ENCODE measurements around the gene STX19. TPM values are rescaled to one million over a fixed set of nuclear protein-coding genes. Genes with fewer than 3 reads are reported as not detected.
"Not testable (repeated sequence)": the region's sequence is repeated elsewhere in the genome, so short reads cannot be mapped to it uniquely, and the experiment has no call there.

The STX19 gene, protein sequence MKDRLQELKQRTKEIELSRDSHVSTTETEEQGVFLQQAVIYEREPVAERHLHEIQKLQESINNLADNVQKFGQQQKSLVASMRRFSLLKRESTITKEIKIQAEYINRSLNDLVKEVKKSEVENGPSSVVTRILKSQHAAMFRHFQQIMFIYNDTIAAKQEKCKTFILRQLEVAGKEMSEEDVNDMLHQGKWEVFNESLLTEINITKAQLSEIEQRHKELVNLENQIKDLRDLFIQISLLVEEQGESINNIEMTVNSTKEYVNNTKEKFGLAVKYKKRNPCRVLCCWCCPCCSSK
- total RNA-seq (2014; rRNA removed; shearing (Covaris generic)), result 1.3 and 1.4 TPM in 2 replicates

DNA sequence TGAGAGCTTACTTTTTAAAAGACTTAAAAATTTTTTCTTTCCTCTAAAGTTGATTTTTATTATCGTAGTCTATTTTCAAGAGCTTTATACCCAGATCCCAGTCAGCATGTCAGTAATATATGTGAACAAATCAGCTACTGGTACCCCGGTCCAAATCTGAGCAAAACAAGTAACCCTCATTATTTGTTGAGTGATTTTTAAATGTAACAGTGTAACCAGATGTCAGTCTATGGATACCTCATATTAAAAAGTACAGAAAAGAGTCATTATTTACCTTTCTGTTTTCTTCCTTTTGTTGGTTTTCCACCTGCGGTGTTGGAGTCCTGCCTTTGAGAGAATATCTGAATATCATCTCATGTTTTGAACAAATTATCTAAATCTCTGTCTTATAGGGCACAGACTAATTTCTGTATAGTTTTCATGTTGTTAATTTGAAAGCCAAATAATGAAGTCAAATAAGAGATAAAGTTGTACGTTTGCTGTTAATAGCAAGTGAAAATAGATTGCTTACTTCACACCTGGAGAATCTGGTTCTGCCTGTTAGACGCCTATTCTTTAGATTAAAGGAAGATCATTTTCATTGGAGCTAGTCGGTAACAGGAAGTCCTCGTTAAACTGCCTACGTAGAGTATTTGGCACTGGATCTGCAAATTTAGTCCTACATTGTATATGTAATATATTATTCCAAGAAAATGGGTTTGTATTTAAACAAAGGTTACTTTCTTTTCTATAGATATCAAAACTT, at the start of gene STX19:
Gene STX19 (minus strand): TSS at position 505 of the 745 bp plus-strand sequence. CDS start 13,328 bp downstream, outside the sequence.
- peak; percentile 97 for DNase-seq (ENCODE audit: low spot score)

DNA sequence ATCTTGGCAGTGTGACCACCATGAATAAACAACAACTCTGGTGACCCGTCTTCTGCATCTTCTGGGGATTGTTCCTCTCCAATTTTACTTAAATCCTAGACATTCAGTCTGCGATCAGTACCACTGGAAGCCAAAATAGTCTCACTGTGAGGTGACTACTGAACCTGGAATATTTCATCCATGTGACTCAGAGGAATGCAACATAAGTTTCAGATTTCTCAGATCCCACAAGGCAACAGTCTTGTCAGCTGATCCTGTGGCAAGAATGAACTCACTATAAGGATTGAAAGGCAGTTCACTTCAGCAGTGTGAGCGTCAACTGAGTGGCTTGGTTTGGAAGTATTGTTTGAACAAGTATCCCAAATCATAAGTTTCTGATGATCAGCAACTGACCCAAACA, 47.7 kb upstream of the STX19 start:
- DNase-seq (ENCODE audit: low spot score), result no peak

DNA sequence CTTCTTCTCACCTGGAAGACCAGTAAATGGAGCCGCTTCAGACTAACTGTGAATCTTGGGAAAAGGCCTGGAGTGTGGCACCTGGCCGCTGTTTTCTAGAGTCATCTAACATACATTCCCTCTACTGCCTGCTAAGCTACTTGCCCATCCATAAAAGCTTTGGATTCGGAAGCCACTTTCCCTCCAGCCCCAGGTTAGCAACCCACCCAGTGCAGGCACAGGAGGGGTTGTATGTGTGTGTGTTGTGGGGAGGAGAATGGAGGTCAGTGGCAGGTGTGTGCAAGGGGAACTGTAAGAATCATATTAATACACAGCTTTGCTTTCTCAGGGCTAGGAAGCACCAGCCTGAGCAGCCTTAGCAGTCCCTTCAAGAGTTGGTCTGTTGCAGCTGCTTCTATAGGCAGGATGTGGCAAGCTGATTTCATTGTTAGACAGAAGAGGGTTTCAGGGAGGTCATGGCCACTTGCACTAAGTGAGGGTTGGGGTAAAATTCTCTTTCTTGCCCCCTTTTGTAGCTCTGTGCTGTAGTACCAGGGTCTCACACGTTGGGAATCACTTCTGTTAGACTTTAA, 43.4 kb upstream of the STX19 start:
- DNase-seq (ENCODE audit: low spot score), result no peak

DNA sequence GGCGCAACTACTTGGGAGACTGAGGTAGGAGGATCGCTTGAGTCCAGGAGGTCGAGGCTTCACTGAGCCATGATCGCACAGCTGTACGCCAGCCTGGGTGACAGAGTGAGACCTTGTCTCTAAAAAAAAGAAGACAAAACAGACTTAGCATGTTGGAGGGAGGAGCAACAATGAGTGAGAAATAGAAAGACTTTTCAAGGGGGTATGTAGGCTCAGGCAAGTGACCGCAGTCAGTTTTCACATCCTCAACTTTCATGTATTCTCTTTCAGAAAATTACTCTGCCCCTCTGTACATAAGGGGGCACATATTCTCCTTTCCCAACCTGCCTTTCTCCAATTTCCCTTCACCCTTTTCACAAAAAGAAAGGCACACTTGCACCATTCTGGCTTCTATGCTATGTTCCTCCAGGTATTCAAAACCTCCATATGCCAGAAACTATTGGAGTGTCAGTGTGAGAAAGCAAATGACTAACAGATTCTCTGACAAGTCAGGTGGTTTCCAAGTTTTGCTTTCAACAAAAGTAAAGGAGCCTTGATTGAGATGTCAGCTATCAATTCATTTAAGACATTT, 42.0 kb upstream of the STX19 start:
- DNase-seq (ENCODE audit: low spot score), result no peak

DNA sequence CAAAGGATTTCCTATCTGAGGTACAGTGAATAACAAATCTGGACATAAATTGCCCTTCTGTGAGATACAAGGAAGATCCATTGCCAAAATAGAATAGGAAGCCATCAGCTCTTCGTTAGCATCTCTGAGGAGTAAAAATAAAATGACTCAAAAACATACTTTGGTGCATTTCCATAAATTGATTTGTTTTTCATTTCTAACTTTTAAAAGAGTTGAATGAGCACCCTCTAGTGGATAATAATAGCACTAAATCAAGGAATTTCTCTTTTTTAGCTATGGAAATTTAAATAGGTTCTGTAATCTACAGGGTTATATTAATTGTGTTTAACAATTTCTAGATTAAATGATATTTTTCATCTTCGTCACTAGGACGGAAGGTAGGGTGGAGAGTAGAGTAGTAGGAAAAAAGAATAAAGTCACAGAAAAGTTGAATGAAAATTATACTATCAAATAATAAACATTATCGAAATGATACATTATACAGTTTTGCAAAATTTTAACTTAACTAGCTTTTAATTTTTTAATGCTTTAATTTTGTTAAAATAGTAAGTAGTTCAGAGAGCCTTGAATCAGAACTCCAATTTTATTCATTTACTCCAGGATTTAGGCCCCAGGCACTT, 40.9 kb upstream of the STX19 start:
- peak; percentile 65 for DNase-seq (ENCODE audit: low spot score)

DNA sequence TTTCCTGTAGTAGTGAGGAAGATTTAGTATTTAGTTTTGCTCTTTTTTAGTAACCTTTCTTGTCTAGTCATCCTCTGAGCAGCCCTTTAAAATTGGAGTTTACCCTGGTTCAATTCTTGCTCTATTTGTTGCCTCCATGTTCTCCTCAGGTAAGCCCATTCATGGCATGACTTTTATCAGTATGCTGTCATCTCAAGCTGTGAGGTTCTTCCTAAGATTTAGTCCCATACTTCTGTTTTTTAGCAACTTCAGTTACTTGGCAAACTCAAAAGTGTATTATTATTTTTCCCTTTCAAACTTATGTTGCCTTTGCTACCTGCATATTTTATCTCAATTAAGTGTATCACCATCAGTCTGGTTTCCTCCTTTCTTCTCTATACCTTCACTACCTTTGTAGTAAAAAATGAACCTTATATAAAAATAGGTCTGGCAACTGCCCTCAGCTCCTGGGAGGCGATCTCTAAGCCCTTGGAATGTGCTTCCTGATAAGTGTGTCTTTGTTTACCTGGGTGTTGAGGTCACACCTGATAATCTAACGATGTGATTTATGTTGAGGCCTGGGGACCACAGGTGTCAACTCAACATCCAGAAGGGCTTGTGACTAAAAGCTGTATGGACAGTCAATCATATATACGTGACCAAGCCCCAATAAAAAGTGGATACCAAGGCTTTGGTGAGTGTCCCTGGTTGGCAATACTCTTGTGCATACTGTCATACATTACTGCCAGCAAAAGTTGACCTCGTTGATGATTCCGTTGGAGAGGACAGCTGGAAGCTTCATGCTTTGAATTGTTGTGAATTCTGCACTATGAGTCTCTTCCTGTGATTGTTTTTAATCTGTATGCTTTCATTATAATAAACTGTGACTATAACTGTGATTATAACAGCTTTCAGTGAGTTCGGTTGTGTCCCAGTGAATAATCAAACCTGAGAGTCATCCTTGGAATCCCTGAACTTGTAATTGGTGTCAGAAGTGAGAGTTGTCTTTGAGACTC, 38.4 kb upstream of the STX19 start:
- DNase-seq (ENCODE audit: low spot score), result no peak

DNA sequence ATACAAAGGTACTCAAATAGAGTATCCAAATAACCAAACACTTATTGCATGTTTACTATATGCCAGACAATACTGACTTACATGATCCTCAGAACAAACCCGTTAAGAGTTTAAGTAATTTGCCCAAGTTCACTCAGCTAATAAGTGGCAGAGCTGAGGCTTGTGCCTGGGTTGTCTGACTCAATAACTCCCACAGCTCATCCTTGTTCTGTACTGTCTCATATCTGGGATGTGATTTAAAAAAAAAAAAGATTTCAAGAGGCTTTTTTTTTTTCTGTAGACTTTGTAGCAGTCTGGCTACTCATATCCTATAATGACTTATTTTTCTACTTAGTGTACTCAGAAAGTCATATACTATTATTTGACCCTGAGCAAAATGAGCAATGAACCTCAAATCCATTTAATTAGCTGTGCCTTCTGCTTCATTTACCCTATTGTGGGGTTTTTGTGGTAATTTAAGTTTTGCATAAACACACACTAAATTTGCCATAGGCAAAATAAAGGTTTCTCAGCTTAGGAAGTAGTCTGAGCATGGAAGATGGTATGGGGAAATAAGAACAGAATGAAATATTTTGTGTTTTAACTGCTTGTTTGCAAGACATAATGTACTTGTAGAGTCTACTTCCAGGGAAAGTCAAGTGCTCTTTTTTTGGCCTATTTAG, 37.6 kb upstream of the STX19 start:
- no peak for DNase-seq (ENCODE audit: low spot score)

DNA sequence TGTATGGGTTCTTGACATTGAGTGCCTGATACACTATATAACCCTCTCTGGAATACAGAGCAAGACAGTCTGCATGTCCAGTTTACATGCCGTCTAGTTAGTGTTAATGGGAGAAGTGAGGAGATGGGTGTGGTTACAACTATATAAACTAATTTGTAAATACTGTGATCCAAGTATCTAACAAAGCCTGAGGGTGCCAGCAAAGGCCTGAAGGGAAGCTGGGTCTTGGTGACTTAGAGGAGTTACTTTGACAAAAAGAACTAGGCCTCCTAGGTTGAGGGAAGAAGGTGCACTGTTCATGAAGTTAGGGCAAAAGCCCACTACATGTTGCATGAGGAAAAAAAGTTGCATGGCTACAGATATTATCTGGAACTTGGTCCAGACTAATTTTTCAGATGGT, 36.7 kb upstream of the STX19 start:
- no peak for DNase-seq (ENCODE audit: low spot score)

DNA sequence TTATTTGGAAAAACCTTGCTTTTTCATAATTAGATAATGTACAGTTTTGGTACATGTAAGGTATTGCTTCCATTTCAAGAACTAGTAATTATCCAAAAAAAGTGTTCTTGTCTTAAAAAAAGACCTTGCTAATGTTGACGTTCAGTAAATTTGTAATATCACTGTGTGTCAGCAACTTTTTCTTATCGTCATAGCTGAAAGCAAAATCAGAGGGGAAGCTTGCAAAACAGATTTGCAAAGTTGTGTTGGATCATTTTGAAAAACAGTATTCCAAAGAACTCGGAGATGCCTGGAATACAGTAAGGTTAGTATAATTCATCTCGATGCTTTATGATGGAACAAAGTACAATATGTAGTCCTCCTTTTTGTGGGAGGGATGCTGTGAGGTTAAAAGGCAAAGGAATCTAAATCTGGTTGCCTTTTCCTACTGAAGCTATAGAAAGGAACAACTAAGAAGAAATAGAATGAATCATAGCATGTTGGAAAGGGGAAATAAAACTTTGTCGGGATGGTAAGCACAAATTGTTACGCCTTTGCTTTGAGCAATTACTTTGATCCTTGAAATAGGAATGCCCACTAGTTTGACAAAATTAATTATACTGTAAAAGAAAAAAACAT, 36.0 kb upstream of the STX19 start:
- DNase-seq (ENCODE audit: low spot score), result no peak

DNA sequence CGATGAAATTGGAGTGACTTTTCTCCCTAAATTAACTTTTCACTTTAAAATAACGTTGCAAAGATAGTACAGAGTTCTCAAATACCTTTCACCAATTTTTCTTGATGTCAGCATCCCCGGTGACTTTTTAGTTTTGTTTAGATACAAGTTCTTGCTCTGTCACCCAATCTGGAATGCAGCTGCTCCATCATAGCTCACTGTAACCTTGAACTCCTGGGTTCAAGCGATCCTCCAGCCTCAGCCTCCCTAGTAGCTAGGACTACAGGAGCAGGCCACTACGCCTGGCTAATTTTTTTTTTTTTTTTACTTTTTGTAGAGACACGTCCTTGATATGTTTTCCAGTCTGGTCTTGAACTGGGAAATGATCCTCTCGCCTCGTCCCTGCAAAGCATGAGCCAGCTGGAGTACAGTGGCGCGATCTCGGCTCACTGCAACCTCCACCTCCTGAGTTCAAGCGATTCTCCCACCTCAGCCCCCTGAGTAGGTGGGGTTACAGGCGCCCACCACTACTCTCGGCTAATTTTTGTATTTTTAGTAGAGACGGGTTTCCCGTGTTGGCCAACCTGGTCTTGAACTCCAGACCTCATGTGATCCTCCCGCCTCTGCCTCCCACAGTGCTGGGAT, 35.2 kb upstream of the STX19 start:
- DNase-seq (ENCODE audit: low spot score), result no peak

DNA sequence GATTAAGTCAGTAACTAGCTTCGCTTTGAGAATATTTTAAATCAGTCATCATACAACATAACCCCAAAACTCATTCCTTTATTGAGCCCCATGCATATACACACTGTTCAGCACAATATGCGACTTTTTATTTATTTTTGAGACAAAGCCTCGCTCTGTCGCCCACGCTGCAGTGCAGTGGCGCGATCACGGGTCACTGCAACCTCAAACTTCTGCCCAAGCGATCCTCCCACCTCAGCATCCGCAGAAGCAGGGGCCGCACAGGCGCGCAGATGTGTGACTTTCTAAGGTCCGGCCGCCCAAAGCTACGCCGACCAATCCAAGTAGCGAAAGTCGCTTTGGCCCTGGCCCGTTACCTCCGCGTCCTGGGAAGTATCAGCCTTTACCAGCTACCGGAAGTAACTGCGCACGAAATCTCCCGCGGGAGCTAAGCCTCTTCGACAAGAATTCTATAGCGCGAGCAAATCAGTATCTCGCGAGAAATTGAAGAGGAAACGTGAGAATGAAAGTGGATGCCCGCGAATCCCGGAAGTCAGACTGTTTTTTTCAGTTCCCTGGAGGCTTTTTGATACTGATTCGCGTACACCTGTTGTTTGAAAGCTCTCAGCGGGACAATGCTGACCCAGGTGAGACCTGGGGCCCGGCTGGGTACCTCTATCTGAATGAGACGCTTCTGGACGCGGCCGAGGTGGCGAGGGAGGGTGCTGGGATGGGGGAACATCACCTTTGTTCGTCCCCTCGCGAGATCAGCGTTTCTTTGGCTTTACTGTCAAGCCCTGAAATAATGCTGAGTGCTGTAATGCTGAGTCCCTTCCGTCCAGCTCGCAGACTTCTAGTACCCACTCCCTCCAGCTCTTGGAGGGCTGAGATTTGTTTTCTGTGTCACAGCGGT, 34.4 kb upstream of the STX19 start, which contains the start of the genes DHFR2 and NSUN3:
Gene DHFR2 (minus strand): TSS at position 404 of the 892 bp plus-strand sequence. CDS start 1,405 bp downstream, outside the sequence.
Gene NSUN3 (plus strand): TSS at position 549 of the 892 bp plus-strand sequence. CDS start 66 bp downstream, at position 615.
- peak; percentile 98 for DNase-seq (ENCODE audit: low spot score)

DNA sequence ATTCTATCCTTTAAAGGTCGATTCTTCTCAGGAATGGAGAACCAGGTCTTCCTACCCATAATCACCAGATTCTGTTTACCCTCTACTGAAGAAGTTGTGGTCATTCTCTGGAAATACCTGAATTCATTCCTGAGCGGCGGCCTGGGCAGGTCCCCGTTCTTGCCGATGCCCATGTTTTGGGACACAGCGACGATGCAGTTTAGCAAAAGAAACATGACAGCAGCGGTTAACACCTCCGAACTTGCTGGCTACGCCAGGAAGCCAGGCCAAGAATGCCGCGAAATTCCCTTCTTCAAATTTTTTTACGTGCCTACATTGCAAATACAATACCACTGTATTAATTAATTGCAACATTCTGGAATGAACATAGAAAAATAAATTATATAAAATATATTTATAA, 32.9 kb upstream of the STX19 start:
- DNase-seq (ENCODE audit: low spot score), result no peak

DNA sequence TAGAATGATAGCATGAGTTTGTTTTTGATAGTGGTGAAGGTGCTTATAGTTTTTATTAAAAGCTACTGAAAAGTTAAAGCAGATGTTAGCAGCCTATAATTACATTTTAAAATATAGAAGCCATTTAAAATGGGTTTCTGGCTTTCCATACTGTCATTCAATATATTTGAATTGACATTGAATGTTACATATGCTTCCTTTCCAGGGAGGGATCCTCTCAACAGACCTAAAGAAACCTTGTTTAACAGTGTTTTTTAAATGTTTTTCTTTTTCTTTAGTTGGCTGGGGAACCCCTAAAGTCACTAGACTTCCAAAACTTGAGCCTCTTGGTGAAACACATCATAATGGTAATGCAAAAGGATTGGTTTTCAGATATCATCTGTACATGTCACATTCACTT, 22.1 kb upstream of the STX19 start:
- no peak for DNase-seq (ENCODE audit: low spot score)

DNA sequence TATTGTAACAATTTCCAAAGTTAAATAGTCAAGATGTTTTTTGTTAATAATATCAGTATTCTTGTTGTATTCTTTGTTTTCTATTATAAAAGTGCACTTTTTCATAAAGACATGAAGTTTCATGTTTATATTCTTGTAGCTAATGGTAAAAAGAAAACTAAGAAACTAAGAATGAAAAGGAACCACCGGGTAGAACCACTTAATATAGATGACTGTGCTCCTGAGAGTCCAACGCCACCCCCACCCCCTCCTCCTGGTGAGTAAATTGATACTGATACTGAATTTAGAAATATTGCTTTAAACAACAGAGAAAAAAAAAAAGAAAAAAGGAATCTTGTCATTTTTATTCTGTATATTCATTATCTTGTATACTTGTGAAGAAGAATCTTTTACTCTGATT, 20.9 kb upstream of the STX19 start:
- DNase-seq (ENCODE audit: low spot score), result no peak

DNA sequence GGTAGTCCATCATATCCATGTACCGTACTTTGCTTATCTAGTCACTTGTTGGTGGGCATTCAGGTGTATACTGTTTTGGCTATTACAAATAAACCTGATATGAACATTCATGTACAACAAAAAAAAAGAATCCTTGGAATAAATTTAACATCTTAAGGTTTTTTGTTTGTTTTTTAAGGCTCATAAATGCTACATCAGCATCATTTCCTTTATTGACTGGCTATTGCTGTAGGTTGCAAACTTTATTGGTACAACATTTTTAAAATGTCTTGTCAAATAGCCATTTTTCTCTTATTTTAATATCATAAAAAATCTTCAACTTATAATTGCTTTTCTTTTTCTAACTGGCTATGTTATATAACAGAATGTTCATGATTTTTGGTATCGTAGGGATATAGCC, 18.1 kb upstream of the STX19 start:
- no peak for DNase-seq (ENCODE audit: low spot score)

DNA sequence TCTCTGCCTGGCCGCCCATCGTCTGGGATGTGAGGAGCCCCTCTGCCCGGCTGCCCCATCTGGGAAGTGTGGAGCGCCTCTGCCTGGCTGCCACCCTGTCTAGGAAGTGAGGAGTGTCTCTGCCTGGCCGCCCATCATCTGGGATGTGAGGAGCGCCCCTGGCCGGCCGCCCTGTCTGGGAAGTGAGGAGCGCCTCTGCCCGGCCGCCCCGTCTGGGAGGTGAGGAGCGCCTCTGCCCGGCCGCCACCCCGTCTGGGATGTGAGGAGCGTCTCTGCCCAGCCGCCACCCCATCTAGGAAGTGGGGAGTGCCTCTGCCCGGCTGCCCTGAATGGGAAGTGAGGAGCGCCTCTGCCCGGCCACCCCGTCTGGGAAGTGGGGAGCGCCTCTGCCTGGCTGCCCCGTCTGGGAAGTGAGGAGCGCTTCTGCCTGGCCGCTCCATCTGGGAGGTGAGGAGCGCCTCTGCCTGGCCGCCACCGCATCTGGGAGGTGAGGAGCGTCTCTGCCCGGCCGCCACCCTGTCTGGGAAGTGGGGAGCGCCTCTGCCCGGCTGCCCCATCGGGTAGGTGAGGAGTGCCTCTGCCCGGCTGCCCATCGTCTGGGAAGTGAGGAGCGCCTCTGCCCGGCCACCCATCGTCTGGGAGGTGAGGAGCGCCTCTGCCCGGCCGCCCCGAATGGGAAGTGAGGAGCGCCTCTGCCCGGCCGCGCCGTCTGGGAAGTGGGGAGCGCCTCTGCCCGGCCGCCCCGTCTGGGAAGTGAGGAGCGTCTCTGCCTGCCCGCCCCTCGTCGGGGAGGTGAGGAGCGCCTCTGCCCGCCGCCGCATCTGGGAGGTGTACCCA, 15.9 kb upstream of the STX19 start:
- DNase-seq (ENCODE audit: low spot score), result not testable (repeated sequence)

DNA sequence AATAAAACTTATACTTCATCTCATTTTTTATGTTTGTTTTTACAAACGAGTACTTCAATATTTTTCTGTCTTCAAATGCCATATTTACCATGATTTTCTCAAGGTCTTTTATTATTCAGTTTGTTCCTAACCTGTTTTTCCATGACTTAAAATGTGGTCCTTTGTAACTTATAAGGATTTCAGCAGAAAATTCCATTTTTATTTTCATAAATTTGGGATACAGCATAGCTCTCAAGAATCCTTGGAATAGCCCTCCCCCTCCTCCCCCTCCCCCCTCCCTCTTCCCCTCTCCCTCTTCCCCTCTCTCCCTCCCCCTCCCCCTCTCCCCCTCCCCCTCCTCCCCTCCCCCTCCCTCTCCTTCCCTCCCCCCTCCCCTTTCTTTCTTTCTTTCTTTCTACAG, 14.9 kb upstream of the STX19 start:
- DNase-seq (ENCODE audit: low spot score), result no peak

Measured in HT-29 (cell line).